Stimulated activated naive CD8-positive, alpha-beta T cell treated with anti-CD3 and anti-CD28 coated beads, Interleukin-15, Interleukin-2, amounts not matched to agents 100 ng/mL and 50 ng/mL, for 24 hours (primary cell): ENCODE data around the gene CFAP157.

Source experiments
- H3K27ac Mint-ChIP-seq: one replicate; pipeline ENCODE4 v1.8.0; 2021; ENCODE audit warnings: mild to moderate bottlenecking, mixed read lengths
- H3K27me3 Mint-ChIP-seq: one replicate; pipeline ENCODE4 v1.8.0; 2021; ENCODE audit warnings: mixed read lengths
- H3K36me3 Mint-ChIP-seq: one replicate; pipeline ENCODE4 v1.8.0; 2021; ENCODE audit warnings: low read depth, mixed read lengths
- H3K4me1 Mint-ChIP-seq: one replicate; pipeline ENCODE4 v1.8.0; 2021; ENCODE audit warnings: low read depth, mixed read lengths
- H3K4me3 Mint-ChIP-seq: one replicate; pipeline ENCODE4 v1.8.0; 2021; ENCODE audit warnings: mild to moderate bottlenecking, mixed read lengths
- H3K9me3 Mint-ChIP-seq: one replicate; pipeline ENCODE4 v1.8.0; 2021; ENCODE audit warnings: mixed read lengths

CFAP157 gene

GRCh38 chr9:127703289-127703946 is 3.4 kb upstream of the CFAP157 start:
- no peaks in the 10 kb centered on the region for H3K9me3 Mint-ChIP-seq
- no peaks in the 10 kb centered on the region for H3K27me3 Mint-ChIP-seq
- no peaks in the 10 kb centered on the region for H3K36me3 Mint-ChIP-seq
- H3K4me3 Mint-ChIP-seq, result no peak overlapping the region
- no peak overlapping the region for H3K27ac Mint-ChIP-seq
- peaks cover 28% of the 10 kb centered on the region for H3K4me1 Mint-ChIP-seq

- no peak overlapping the region for H3K4me3 Mint-ChIP-seq
- no peaks in the 10 kb centered on the region for H3K9me3 Mint-ChIP-seq
- no peaks in the 10 kb centered on the region for H3K36me3 Mint-ChIP-seq
- peaks cover 16% of the 10 kb centered on the region for H3K4me1 Mint-ChIP-seq
- no peak overlapping the region for H3K27ac Mint-ChIP-seq
- no peaks in the 10 kb centered on the region for H3K27me3 Mint-ChIP-seq
Measured at GRCh38 chr9:127705577-127706379, 1.0 kb upstream of the CFAP157 start.

GRCh38 chr9:127707766-127708165 is 978 bp downstream of the CFAP157 start:
- no peaks in the 10 kb centered on the region for H3K9me3 Mint-ChIP-seq
- H3K27me3 Mint-ChIP-seq, result no peaks in the 10 kb centered on the region
- H3K4me3 Mint-ChIP-seq, result no peak overlapping the region
- H3K4me1 Mint-ChIP-seq, result peaks cover 24% of the 10 kb centered on the region
- peaks cover 4% of the 10 kb centered on the region for H3K36me3 Mint-ChIP-seq
- no peak overlapping the region for H3K27ac Mint-ChIP-seq

GRCh38 chr9:127708952-127709587 is 2.3 kb downstream of the CFAP157 start:
- Mint-ChIP-seq H3K27me3 (no peaks in the 10 kb centered on the region), H3K4me3 (no peak overlapping the region), H3K4me1 (peaks cover 29% of the 10 kb centered on the region), H3K36me3 (peaks cover 4% of the 10 kb centered on the region), H3K9me3 (no peaks in the 10 kb centered on the region), H3K27ac (no peak overlapping the region)

- peaks cover 4% of the 10 kb centered on the region for H3K36me3 Mint-ChIP-seq
- H3K27ac Mint-ChIP-seq, result no peak overlapping the region
- no peaks in the 10 kb centered on the region for H3K9me3 Mint-ChIP-seq
- no peaks in the 10 kb centered on the region for H3K27me3 Mint-ChIP-seq
- no peak overlapping the region for H3K4me3 Mint-ChIP-seq
- peaks cover 29% of the 10 kb centered on the region for H3K4me1 Mint-ChIP-seq
Measured at GRCh38 chr9:127710204-127710783, 3.5 kb downstream of the CFAP157 start.

GRCh38 chr9:127711226-127711701 is 4.5 kb downstream of the CFAP157 start:
- Mint-ChIP-seq H3K4me3 (no peak overlapping the region), H3K27ac (no peak overlapping the region), H3K36me3 (peaks cover 4% of the 10 kb centered on the region), H3K9me3 (no peaks in the 10 kb centered on the region), H3K4me1 (peaks cover 34% of the 10 kb centered on the region), H3K27me3 (no peaks in the 10 kb centered on the region)

- Mint-ChIP-seq H3K27ac (no peak overlapping the region), H3K36me3 (peaks cover 4% of the 10 kb centered on the region), H3K9me3 (no peaks in the 10 kb centered on the region), H3K4me1 (peaks cover 34% of the 10 kb centered on the region), H3K27me3 (no peaks in the 10 kb centered on the region), H3K4me3 (no peak overlapping the region)
Measured at GRCh38 chr9:127711831-127712274, 5.1 kb downstream of the CFAP157 start.

- H3K4me1 Mint-ChIP-seq, result peaks cover 29% of the 10 kb centered on the region
- peaks cover 4% of the 10 kb centered on the region for H3K36me3 Mint-ChIP-seq
- H3K27ac Mint-ChIP-seq, result no peak overlapping the region
- H3K9me3 Mint-ChIP-seq, result no peaks in the 10 kb centered on the region
- no peaks in the 10 kb centered on the region for H3K27me3 Mint-ChIP-seq
- H3K4me3 Mint-ChIP-seq, result no peak overlapping the region
Measured at GRCh38 chr9:127712371-127712770, 5.6 kb downstream of the CFAP157 start.

- Mint-ChIP-seq H3K4me3 (no peak overlapping the region), H3K36me3 (peaks cover 4% of the 10 kb centered on the region), H3K4me1 (peaks cover 24% of the 10 kb centered on the region), H3K9me3 (no peaks in the 10 kb centered on the region), H3K27ac (no peak overlapping the region), H3K27me3 (no peaks in the 10 kb centered on the region)
Measured at GRCh38 chr9:127712867-127713266, 6.1 kb downstream of the CFAP157 start.

GRCh38 chr9:127714020-127714750 is 7.4 kb downstream of the CFAP157 start:
- H3K4me3 Mint-ChIP-seq, result peak overlapping the region; percentile 84
- peaks cover 4% of the 10 kb centered on the region for H3K36me3 Mint-ChIP-seq
- H3K27me3 Mint-ChIP-seq, result no peaks in the 10 kb centered on the region
- peak overlapping the region; percentile 31 for H3K27ac Mint-ChIP-seq
- H3K4me1 Mint-ChIP-seq, result peaks cover 25% of the 10 kb centered on the region
- H3K9me3 Mint-ChIP-seq, result no peaks in the 10 kb centered on the region

GRCh38 chr9:127714951-127715469 is 8.2 kb downstream of the CFAP157 start:
- H3K36me3 Mint-ChIP-seq, result peaks cover 4% of the 10 kb centered on the region
- H3K4me3 Mint-ChIP-seq, result peak overlapping the region; percentile 100
- H3K9me3 Mint-ChIP-seq, result no peaks in the 10 kb centered on the region
- H3K27ac Mint-ChIP-seq, result peak overlapping the region; percentile 97
- peaks cover 33% of the 10 kb centered on the region for H3K4me1 Mint-ChIP-seq
- no peaks in the 10 kb centered on the region for H3K27me3 Mint-ChIP-seq

- peaks cover 4% of the 10 kb centered on the region for H3K36me3 Mint-ChIP-seq
- no peaks in the 10 kb centered on the region for H3K27me3 Mint-ChIP-seq
- H3K27ac Mint-ChIP-seq, result peak within 1 kb of the TSS; percentile 97
- peaks cover 36% of the 10 kb centered on the region for H3K4me1 Mint-ChIP-seq
- H3K4me3 Mint-ChIP-seq, result peak within 1 kb of the TSS; percentile 100
- H3K9me3 Mint-ChIP-seq, result no peaks in the 10 kb centered on the region
Measured at GRCh38 chr9:127715470-127716337, 8.9 kb downstream of the CFAP157 start, which contains the start of the genes PTRH1 and TTC16. PTRH1 (minus strand) TSS chr9:127715663; CDS start chr9:127715639, 24 bp downstream. TTC16 (plus strand) TSS chr9:127716079; CDS start chr9:127716146, 67 bp downstream.

GRCh38 chr9:127716412-127716811 is 9.6 kb downstream of the CFAP157 start:
- peak overlapping the region; percentile 100 for H3K4me3 Mint-ChIP-seq
- peak overlapping the region; percentile 97 for H3K27ac Mint-ChIP-seq
- H3K9me3 Mint-ChIP-seq, result no peaks in the 10 kb centered on the region
- no peaks in the 10 kb centered on the region for H3K27me3 Mint-ChIP-seq
- peaks cover 4% of the 10 kb centered on the region for H3K36me3 Mint-ChIP-seq
- H3K4me1 Mint-ChIP-seq, result peaks cover 35% of the 10 kb centered on the region
